Measurements from ENCODE around the gene RBM34. TPM values are rescaled to one million over a fixed set of nuclear protein-coding genes. Genes with fewer than 3 reads are reported as not detected.
A peak's percentile ranks its signal among the peaks of the same experiment; 100 is the strongest.
"Not testable (repeated sequence)": the region's sequence is repeated elsewhere in the genome, so short reads cannot be mapped to it uniquely, and the experiment has no call there.

The RBM34 gene
- total RNA-seq, 1 donor from 2014 or later, result 72.1 TPM

- no peak for TF ChIP-seq CTCF (IDR thresholded peaks at IDR 0.05; ENCODE audit: unreplicated experiment)
- Mint-ChIP-seq H3K36me3 (no peaks in the 10 kb centered on the region), H3K4me3 (peak overlapping the region; percentile 7), H3K4me1 (peaks cover 17% of the 10 kb centered on the region), H3K9me3 (no peaks in the 10 kb centered on the region), H3K27ac (peak overlapping the region; percentile 23), H3K27me3 (ENCODE audit: low read depth) (no peaks in the 10 kb centered on the region)
- DNase-seq (ENCODE audit: low spot score in 2 of 2, unreplicated experiment in 2 of 2), result no peak
Measured at GRCh38 chr1:235090406-235091069, 70.5 kb downstream of the RBM34 start.

GRCh38 chr1:235088907-235089306 is 72.1 kb downstream of the RBM34 start:
- H3K4me3 Mint-ChIP-seq, result no peak overlapping the region
- no peak for TF ChIP-seq CTCF (IDR thresholded peaks at IDR 0.05; ENCODE audit: unreplicated experiment)
- no peak for DNase-seq (ENCODE audit: low spot score in 2 of 2, unreplicated experiment in 2 of 2)
- no peak overlapping the region for H3K27ac Mint-ChIP-seq
- no peaks in the 10 kb centered on the region for H3K9me3 Mint-ChIP-seq
- H3K36me3 Mint-ChIP-seq, result no peaks in the 10 kb centered on the region
- peaks cover 18% of the 10 kb centered on the region for H3K4me1 Mint-ChIP-seq
- H3K27me3 Mint-ChIP-seq (ENCODE audit: low read depth), result no peaks in the 10 kb centered on the region

- no peaks in the 10 kb centered on the region for H3K36me3 Mint-ChIP-seq
- no peaks in the 10 kb centered on the region for H3K27me3 Mint-ChIP-seq (ENCODE audit: low read depth)
- no peak for DNase-seq (ENCODE audit: low spot score in 2 of 2, unreplicated experiment in 2 of 2)
- H3K4me3 Mint-ChIP-seq, result no peak overlapping the region
- H3K4me1 Mint-ChIP-seq, result peaks cover 18% of the 10 kb centered on the region
- H3K27ac Mint-ChIP-seq, result no peak overlapping the region
- TF ChIP-seq CTCF (IDR thresholded peaks at IDR 0.05; ENCODE audit: unreplicated experiment), result no peak
- no peaks in the 10 kb centered on the region for H3K9me3 Mint-ChIP-seq
Measured at GRCh38 chr1:235088430-235088829, 72.6 kb downstream of the RBM34 start.

GRCh38 chr1:235087906-235088305 is 73.1 kb downstream of the RBM34 start:
- DNase-seq (ENCODE audit: low spot score in 2 of 2, unreplicated experiment in 2 of 2), result no peak
- Mint-ChIP-seq H3K36me3 (no peaks in the 10 kb centered on the region), H3K9me3 (no peaks in the 10 kb centered on the region), H3K27me3 (ENCODE audit: low read depth) (no peaks in the 10 kb centered on the region), H3K27ac (no peak overlapping the region), H3K4me1 (peaks cover 23% of the 10 kb centered on the region), H3K4me3 (no peak overlapping the region)
- TF ChIP-seq CTCF (IDR thresholded peaks at IDR 0.05; ENCODE audit: unreplicated experiment), result no peak

- H3K4me1 Mint-ChIP-seq, result peaks cover 22% of the 10 kb centered on the region
- not testable (repeated sequence) for DNase-seq (ENCODE audit: low spot score in 2 of 2, unreplicated experiment in 2 of 2); H3K27ac Mint-ChIP-seq; H3K36me3 Mint-ChIP-seq; H3K4me3 Mint-ChIP-seq; H3K27me3 Mint-ChIP-seq (ENCODE audit: low read depth); H3K9me3 Mint-ChIP-seq
Measured at GRCh38 chr1:235085411-235086117, 75.5 kb downstream of the RBM34 start.

Small RNA genes within 50 kb of the gene (microRNA-seq; reads per million reads assigned to microRNA genes)
- gene MIR4753, result 1.2 reads per million

Other genes starting within 250 kb of the RBM34 start
- 166 to 178 TPM (median 171 TPM) in 3 replicates for gene TOMM20, start 32.4 kb downstream of the RBM34 start, total RNA-seq
- 68.3 to 71.5 TPM (median 68.7 TPM) in 3 replicates for gene ARID4B, start 166.9 kb upstream of the RBM34 start, total RNA-seq
- gene GGPS1, start 167.3 kb upstream of the RBM34 start, total RNA-seq, result 25.9 to 37.8 TPM (median 30.2 TPM) in 3 replicates
- gene TBCE, start 206.2 kb upstream of the RBM34 start, total RNA-seq, result 29.5 to 35.5 TPM (median 32.0 TPM) in 3 replicates

All from mesothelial cell of epicardium (in vitro differentiated cells).